HG03378 (cell line): Measurements from ENCODE around the gene CCDC86.

Source experiments
- ATAC-seq: cut with Tn5 transposase; IDR thresholded peaks from one replicate; pipeline ENCODE4 v1.9.1; 2021; ENCODE audit warnings: mild to moderate bottlenecking, moderate library complexity; ENCODE audit not compliant: unreplicated experiment

The CCDC86 gene

DNA sequence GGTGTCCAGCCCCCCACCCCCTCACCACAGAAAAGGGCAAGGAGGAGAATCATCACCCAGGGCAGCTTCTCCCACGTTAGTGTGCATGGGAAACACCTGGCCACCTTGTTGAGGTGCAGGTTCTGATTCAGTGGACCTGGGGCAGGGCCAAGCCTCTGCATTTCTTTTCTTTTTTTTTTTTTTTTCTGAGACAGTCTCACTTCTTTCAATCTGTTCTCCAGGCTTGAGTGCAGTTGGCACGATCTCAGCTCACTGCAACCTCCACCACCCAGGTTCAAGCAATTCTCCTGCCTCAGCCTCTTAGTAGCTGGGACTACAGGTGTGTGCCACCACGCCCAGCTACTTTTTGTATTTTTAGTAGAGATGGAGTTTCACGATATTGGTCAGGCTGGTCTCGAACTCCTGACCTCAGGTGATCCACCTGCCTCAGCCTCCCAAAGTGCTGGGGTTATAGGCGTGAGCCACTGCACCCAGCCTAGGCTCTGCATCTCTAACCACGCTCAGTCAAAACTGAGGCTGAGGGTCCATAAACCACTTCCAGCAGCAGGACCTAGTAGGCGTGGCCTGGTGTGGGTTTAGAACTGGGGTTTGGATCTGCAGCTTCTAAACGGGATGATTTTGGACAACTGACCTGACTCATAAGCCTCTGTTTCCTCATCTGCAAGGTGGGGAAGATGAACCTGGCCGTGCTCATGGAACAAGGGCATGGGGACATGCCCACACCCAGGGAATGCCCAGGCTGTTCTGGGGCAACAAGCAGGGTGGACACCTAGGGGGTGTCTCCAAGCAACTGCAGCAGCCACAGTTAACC is 26.2 kb downstream of the CCDC86 start:
- ATAC-seq, result no peak

DNA sequence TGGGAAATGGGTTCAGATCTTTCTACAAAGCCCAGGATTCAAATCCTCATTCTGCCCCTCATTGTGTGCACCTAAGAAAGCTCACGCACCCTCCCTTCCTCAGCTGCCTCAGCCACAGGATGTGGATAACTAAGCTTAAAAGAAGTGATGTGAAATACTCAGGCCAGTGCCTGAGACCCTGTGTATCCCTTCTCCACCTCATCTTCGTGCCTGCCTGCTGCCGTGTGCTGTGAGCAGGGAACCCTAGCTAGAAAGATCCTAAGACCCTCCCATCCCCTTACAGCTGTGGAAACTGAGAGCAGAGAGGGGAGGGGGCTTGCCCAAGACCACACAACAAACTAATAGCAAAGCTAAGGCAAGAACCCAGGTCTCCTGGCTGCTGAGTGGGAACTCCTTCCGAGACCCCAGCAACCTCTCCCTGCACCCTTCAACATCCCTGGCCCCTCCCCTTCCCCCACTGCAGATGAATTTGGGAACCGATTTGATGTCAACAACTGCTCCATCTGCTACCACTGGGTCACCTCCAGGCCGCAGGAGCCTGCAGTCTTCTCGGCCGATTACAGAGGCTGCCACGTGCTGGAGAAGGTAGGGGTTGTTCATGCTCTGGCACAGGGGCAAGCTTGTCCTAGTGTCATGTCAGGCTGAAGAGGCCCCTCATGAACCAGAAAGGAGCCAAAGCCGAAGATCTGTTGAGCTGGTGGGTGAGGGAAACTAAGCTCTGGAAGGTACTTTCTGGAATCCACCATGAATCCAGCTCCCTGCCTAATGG is 27.0 kb downstream of the CCDC86 start:
- ATAC-seq, result no peak

GRCh38 chr11:60869451-60869825 is 27.5 kb downstream of the CCDC86 start:
- ATAC-seq, result no peak

DNA sequence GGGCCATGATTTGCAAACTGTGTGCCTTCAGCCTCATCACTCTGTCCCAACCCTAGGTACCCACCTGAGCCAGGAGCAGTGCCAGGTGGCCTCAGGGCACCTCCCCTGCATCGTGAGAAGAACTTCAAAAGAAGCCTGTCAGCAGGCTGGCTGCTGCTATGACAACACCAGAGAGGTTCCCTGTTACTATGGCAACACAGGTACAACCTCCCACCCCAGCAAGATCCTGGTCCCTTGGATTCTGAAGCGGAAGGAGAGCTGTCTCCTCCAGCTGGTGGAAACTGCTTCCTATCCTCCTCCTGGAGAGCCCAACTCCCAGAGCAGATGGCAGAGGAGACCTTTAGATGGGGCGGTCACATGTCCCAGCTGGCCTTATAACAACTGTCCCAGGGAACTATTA is 28.4 kb downstream of the CCDC86 start:
- ATAC-seq, result no peak

DNA sequence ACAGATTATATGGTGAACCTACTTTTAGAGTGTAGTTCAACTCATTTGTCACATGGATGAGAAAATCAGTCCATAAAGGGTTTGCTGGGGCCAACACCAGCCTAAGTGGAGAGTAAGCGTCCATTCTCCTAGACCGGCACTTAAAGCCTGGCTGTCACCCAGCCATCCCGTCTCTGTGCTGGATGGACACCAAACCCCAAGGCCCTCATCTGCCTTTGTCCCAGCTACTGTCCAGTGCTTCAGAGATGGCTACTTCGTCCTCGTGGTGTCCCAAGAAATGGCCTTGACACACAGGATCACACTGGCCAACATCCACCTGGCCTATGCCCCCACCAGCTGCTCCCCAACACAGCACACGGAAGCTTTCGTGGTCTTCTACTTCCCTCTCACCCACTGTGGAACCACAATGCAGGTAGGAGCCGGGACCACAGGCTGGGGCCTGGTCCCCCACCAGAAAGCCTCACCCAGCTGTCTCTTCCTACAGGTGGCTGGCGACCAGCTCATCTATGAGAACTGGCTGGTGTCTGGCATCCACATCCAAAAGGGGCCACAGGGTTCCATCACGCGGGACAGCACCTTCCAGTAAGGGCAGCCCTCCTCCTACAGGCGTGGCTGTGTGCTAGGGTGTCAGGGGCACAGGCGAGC is 28.9 kb downstream of the CCDC86 start:
- ATAC-seq, result no peak

- ATAC-seq, result no peak
Observed at GRCh38 chr11:60871378-60872061, 29.6 kb downstream of the CCDC86 start.

DNA sequence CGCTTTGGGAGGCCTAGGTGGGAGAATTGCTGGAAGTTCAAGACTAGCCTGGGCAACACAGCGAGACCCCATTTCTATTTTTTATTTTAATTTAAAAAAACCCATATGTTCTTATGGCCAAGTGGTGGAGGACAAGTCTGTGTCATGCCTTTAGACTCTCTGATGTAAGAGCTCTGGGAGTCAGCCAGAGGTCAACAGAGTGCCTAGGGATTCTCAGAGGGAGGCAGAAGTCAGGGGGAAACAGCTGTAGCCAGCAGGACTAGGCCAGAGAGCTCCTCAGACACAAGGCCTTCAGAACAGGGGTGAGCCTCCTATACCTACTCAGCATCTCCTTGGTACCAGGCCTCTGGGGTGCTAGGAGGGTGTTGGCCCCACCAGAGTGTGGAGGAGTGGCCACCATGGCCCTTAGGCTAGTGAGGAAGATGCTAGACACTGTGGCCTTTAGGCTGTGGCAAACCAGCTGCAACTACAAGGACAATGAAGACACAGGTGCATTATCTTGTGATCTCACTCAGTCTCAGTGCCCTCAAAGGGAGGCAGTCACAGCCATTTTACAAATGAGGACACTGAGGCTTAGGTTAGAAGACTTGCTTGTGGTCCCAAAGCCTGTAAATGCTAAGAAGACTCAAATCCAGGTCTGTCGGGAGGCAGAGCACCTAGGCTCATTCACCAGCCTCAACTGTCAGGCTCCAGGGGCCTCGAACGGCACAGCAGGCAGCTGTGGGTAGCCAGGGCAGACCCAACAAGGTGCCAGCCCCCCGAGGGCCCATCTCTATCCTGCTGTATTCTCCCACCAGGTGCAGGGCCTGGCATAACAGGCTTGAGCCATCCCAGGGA is 30.4 kb downstream of the CCDC86 start:
- ATAC-seq, result no peak

DNA sequence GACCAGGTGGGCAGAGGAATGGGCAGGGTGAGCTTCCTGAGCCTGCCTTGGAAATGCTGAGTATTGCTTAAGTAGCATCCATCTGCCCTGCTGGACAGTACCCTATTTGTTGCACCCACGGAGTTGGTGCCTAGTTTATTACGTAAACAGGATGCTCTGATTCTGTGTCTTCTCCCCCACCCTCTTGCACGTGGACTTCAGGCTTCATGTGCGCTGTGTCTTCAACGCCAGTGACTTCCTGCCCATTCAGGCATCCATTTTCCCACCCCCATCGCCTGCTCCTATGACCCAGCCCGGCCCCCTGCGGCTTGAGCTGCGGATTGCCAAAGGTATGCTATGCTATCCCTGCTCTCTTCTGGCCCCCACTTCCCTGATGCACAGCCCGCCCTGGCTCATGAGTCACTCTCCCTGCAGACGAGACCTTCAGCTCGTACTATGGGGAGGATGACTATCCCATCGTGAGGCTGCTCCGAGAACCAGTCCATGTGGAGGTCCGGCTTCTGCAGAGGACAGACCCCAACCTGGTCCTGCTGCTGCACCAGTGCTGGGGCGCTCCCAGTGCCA is 31.1 kb downstream of the CCDC86 start:
- ATAC-seq, result no peak

DNA sequence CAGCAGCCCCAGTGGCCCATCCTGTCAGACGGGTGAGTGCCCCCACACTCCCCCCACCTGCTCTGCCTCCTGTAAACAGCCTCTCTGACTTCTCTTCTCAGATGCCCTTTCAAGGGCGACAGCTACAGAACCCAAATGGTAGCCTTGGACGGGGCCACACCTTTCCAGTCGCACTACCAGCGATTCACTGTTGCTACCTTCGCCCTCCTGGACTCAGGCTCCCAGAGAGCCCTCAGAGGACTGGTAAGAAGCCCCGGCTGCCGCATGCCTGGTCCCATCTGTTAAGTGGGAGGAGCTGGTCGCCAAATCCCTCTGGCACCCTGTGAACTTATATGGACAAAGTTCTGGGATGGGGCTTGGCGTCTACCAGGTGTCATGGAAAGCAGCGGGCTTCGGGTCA is 31.6 kb downstream of the CCDC86 start:
- no peak for ATAC-seq

GRCh38 chr11:60874421-60875365 is 32.8 kb downstream of the CCDC86 start:
- no peak for ATAC-seq

- ATAC-seq, result no peak
Observed at GRCh38 chr11:60875366-60876167, 33.7 kb downstream of the CCDC86 start.

DNA sequence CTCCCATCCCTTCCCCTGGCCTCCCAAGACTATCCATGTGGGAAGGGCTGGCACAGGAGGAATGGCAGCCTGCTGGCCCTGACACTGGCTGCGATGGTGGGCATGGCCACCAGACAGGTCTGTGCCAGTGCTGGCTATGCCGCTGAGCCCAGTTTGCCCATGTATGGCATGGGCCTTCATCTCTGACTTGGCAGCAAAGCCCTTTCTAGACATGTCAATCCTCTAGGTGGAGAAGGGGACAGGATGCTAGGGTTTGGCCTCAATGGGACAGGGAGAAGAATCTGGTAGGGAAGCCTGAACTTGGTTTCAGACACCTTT is 34.2 kb downstream of the CCDC86 start:
- ATAC-seq, result no peak

- ATAC-seq, result no peak
Observed at GRCh38 chr11:60878245-60879101, 36.6 kb downstream of the CCDC86 start.

GRCh38 chr11:60879104-60879503 is 37.2 kb downstream of the CCDC86 start:
- ATAC-seq, result no peak

GRCh38 chr11:60879971-60880588 is 38.2 kb downstream of the CCDC86 start:
- no peak for ATAC-seq

GRCh38 chr11:60880643-60881282 is 38.9 kb downstream of the CCDC86 start:
- no peak for ATAC-seq
